Fibroblast of lung (primary cell): ENCODE results near the gene AGT. TPM values are rescaled to one million over a fixed set of nuclear protein-coding genes. Genes with fewer than 3 reads are reported as not detected.

Source experiments
- DNase-seq, 2 donors: peaks; one replicate each; pipeline versions ENCODE4 v3.0.0 to v3.0.0-alpha.2; 2010; ENCODE audit warnings: low read depth in 2 of 2
- H2AFZ ChIP-seq: 2 replicates; pipeline ENCODE4 v1.5.1; 2012; ENCODE audit warnings: low read length, control low read depth, inconsistent platforms
- H3K27ac ChIP-seq: 2 replicates; pipeline ENCODE4 v1.5.1; 2011; ENCODE audit warnings: low read length, control low read depth; ENCODE audit not compliant: insufficient read depth
- H3K27me3 ChIP-seq: 2 replicates; pipeline ENCODE4 v1.5.1; 2011; ENCODE audit warnings: mild to moderate bottlenecking, low read length; ENCODE audit not compliant: control insufficient read depth, insufficient read depth
- H3K36me3 ChIP-seq: 2 replicates; pipeline ENCODE4 v1.5.1; 2011; ENCODE audit warnings: low read length; ENCODE audit not compliant: control insufficient read depth, insufficient read depth
- H3K4me1 ChIP-seq: 2 replicates; pipeline ENCODE4 v1.5.1; 2011; ENCODE audit warnings: low read length; ENCODE audit not compliant: control insufficient read depth, insufficient read depth; ENCODE audit errors: extremely low read depth
- H3K4me2 ChIP-seq: 2 replicates; pipeline ENCODE4 v1.5.1; 2011; ENCODE audit warnings: low read length, control low read depth; ENCODE audit not compliant: insufficient read depth; ENCODE audit errors: extremely low read depth
- H3K4me3 ChIP-seq, 4 experiments: fragments of 200-600 bp in 1 of 4; sonication (generic) in 1 of 4; replicated peaks in 1 of 4; 2 replicates each; pipeline ENCODE4 v1.5.1; 2011 to 2016; ENCODE audit warnings: low read length in 4 of 4, low read depth in 3 of 4, mild to moderate bottlenecking in 3 of 4, control low read depth in 2 of 4, inconsistent platforms in 1 of 4, mixed read lengths in 1 of 4; ENCODE audit not compliant: insufficient read depth in 1 of 4; ENCODE audit errors: control extremely low read depth in 1 of 4
- H3K79me2 ChIP-seq: 2 replicates; pipeline ENCODE4 v1.5.1; 2012; ENCODE audit warnings: mild to moderate bottlenecking, low read length, inconsistent platforms; ENCODE audit not compliant: control insufficient read depth, insufficient read depth
- H3K9ac ChIP-seq: 2 replicates; pipeline ENCODE4 v1.5.1; 2011; ENCODE audit warnings: mild to moderate bottlenecking, low read length, control low read depth; ENCODE audit not compliant: insufficient read depth
- H3K9me3 ChIP-seq: 2 replicates; pipeline ENCODE4 v1.5.1; 2012; ENCODE audit warnings: low read depth, low read length; ENCODE audit not compliant: control insufficient read depth, insufficient read depth
- H4K20me1 ChIP-seq: 2 replicates; pipeline ENCODE4 v1.5.1; 2011; ENCODE audit warnings: low read length; ENCODE audit not compliant: control insufficient read depth, insufficient read depth; ENCODE audit errors: extremely low read depth
- CTCF ChIP-seq, 2 donors: IDR thresholded peaks in 1 of 2; conservative IDR thresholded peaks in 1 of 2; 1 replicate in 1 of 2; 2 replicates in 1 of 2; pipeline ENCODE4 v1.5.1; 2011 to 2012; ENCODE audit warnings: low read length in 2 of 2, control low read depth in 1 of 2, inconsistent platforms in 1 of 2, low read depth in 1 of 2, mild to moderate bottlenecking in 1 of 2
- EZH2 ChIP-seq: IDR thresholded peaks from 2 replicates; pipeline ENCODE4 v1.5.1; 2012; ENCODE audit warnings: low read length, control low read depth, mild to moderate bottlenecking; ENCODE audit errors: missing control alignments
- polyA plus RNA-seq, 2 donors: library from polyadenylated mRNA; depleted of rRNA in 1 of 2; stranded (reverse) in 1 of 2; unstranded in 1 of 2; fragments of >200 nt; gene quantifications; 2 replicates each; pipeline ENCODE4 v1.2.1, GENCODE V29; 2011 to 2012; ENCODE audit warnings: missing spikeins in 1 of 2
- total RNA-seq: library from RNA; depleted of rRNA; stranded (reverse); fragments of >200 nt; gene quantifications from 2 replicates; pipeline ENCODE4 v1.2.1, GENCODE V29; 2014

The AGT gene
- total and polyA plus RNA-seq, 2 donors (not counting 1 experiment from before 2014, with no cell fraction given) = 3.7 to 10.6 TPM

- TF ChIP-seq CTCF (conservative IDR thresholded peaks at IDR 0.05 in 1 of 2, IDR thresholded peaks at IDR 0.05 in 1 of 2; ENCODE audit: low read depth in 1 of 2, low read length in 2 of 2) (no peak), EZH2 (no peak)
- no peak overlapping the region for H3K4me2 ChIP-seq
- H3K4me1 ChIP-seq = no peaks in the 10 kb centered on the region
- no peaks in the 10 kb centered on the region for H3K27me3 ChIP-seq
- H3K9ac ChIP-seq = no peak overlapping the region
- no peaks in the 10 kb centered on the region for H3K9me3 ChIP-seq
- DNase-seq = no peak
- H3K79me2 ChIP-seq = no peaks in the 10 kb centered on the region
- no peaks in the 10 kb centered on the region for H3K36me3 ChIP-seq
- no peak overlapping the region for H3K4me3 ChIP-seq
- no peak overlapping the region for H2AFZ ChIP-seq
- no peaks in the 10 kb centered on the region for H4K20me1 ChIP-seq
- H3K27ac ChIP-seq = no peak overlapping the region
These were observed 9.1 kb downstream of the AGT start for GRCh38 chr1:230704830-230705229.

GRCh38 chr1:230703679-230704385 lies 10.1 kb downstream of the AGT start:
- H4K20me1 ChIP-seq = no peaks in the 10 kb centered on the region
- H3K27ac ChIP-seq = no peak overlapping the region
- H3K27me3 ChIP-seq = no peaks in the 10 kb centered on the region
- H3K79me2 ChIP-seq = no peaks in the 10 kb centered on the region
- H3K9ac ChIP-seq = no peak overlapping the region
- no peak overlapping the region for H3K4me3 ChIP-seq
- DNase-seq = no peak
- no peak overlapping the region for H2AFZ ChIP-seq
- H3K36me3 ChIP-seq = no peaks in the 10 kb centered on the region
- no peaks in the 10 kb centered on the region for H3K4me1 ChIP-seq
- no peaks in the 10 kb centered on the region for H3K9me3 ChIP-seq
- no peak overlapping the region for H3K4me2 ChIP-seq
- TF ChIP-seq EZH2 = no peak
- no peak for TF ChIP-seq CTCF (conservative IDR thresholded peaks at IDR 0.05 in 1 of 2, IDR thresholded peaks at IDR 0.05 in 1 of 2; ENCODE audit: low read depth in 1 of 2, low read length in 2 of 2)

- Histone ChIP-seq H3K27ac (no peak overlapping the region), H3K79me2 (no peaks in the 10 kb centered on the region), H3K4me1 (no peaks in the 10 kb centered on the region), H4K20me1 (no peaks in the 10 kb centered on the region), H2AFZ (no peak overlapping the region), H3K9ac (no peak overlapping the region), H3K9me3 (no peaks in the 10 kb centered on the region), H3K4me2 (no peak overlapping the region), H3K4me3 (no peak overlapping the region), H3K27me3 (no peaks in the 10 kb centered on the region), H3K36me3 (no peaks in the 10 kb centered on the region)
- DNase-seq = no peak
- TF ChIP-seq CTCF (conservative IDR thresholded peaks at IDR 0.05 in 1 of 2, IDR thresholded peaks at IDR 0.05 in 1 of 2; ENCODE audit: low read depth in 1 of 2, low read length in 2 of 2) (no peak), EZH2 (no peak)
These were observed 10.8 kb downstream of the AGT start for GRCh38 chr1:230702934-230703678.
